Trophoblast cell (in vitro differentiated cells and primary cell): ENCODE measurements around the gene GALNT18.

Source experiments
- DNase-seq, 2 donors: peaks; one replicate each; pipeline ENCODE4 v3.0.0-alpha.2; 2016
- H2AFZ ChIP-seq: 2 replicates; pipeline ENCODE4 v1.6.1; 2013; ENCODE audit warnings: low read length, moderate library complexity, mild to moderate bottlenecking; ENCODE audit not compliant: insufficient read depth, poor library complexity
- H2AK5ac ChIP-seq: 2 replicates; pipeline ENCODE4 v1.6.1; 2013; ENCODE audit warnings: mild to moderate bottlenecking, low read length
- H2BK120ac ChIP-seq: 2 replicates; pipeline ENCODE4 v1.6.1; 2013; ENCODE audit warnings: low read length, mild to moderate bottlenecking, moderate library complexity; ENCODE audit not compliant: insufficient read depth, poor library complexity
- H2BK12ac ChIP-seq: 2 replicates; pipeline ENCODE4 v1.6.1; 2013; ENCODE audit warnings: mild to moderate bottlenecking, low read length, moderate library complexity
- H2BK5ac ChIP-seq: 2 replicates; pipeline ENCODE4 v1.6.1; 2013; ENCODE audit warnings: low read length, low read depth, moderate library complexity, mild to moderate bottlenecking; ENCODE audit not compliant: poor library complexity
- H3K14ac ChIP-seq: 2 replicates; pipeline ENCODE4 v1.6.1; 2013; ENCODE audit warnings: mild to moderate bottlenecking, low read length
- H3K18ac ChIP-seq: 2 replicates; pipeline ENCODE4 v1.6.1; 2013; ENCODE audit warnings: mild to moderate bottlenecking, low read length
- H3K23ac ChIP-seq: 2 replicates; pipeline ENCODE4 v1.6.1; 2013; ENCODE audit warnings: low read length
- H3K27ac ChIP-seq: 2 replicates; pipeline ENCODE4 v1.5.1; 2013; ENCODE audit warnings: low read depth, mild to moderate bottlenecking, inconsistent platforms, low read length, moderate library complexity
- H3K27me3 ChIP-seq: 2 replicates; pipeline ENCODE4 v1.6.1; 2013; ENCODE audit warnings: inconsistent platforms, mild to moderate bottlenecking, low read length, moderate library complexity; ENCODE audit not compliant: insufficient read depth
- H3K36me3 ChIP-seq, 2 experiments: 1 replicate in 1 of 2; 2 replicates in 1 of 2; pipeline ENCODE4 v1.6.1; 2013; ENCODE audit warnings: low read length in 2 of 2, mild to moderate bottlenecking in 2 of 2, moderate library complexity in 1 of 2; ENCODE audit not compliant: insufficient read depth in 2 of 2, control insufficient read depth in 1 of 2
- H3K4ac ChIP-seq: 2 replicates; pipeline ENCODE4 v1.6.1; 2013; ENCODE audit warnings: low read depth, mild to moderate bottlenecking, low read length, moderate library complexity
- H3K4me1 ChIP-seq, 2 experiments: 1 replicate in 1 of 2; 2 replicates in 1 of 2; pipeline ENCODE4 v1.6.1; 2013; ENCODE audit warnings: low read length in 2 of 2, mild to moderate bottlenecking in 2 of 2, moderate library complexity in 1 of 2; ENCODE audit not compliant: insufficient read depth in 2 of 2, control insufficient read depth in 1 of 2
- H3K4me2 ChIP-seq: 2 replicates; pipeline ENCODE4 v1.6.1; 2013; ENCODE audit warnings: inconsistent platforms, mild to moderate bottlenecking, low read length, moderate library complexity
- H3K4me3 ChIP-seq: 2 replicates; pipeline ENCODE4 v1.5.1; 2013; ENCODE audit warnings: mild to moderate bottlenecking, low read depth, low read length, inconsistent platforms
- H3K79me1 ChIP-seq: one replicate; pipeline ENCODE4 v1.6.1; 2013; ENCODE audit warnings: low read length
- H3K79me2 ChIP-seq: 2 replicates; pipeline ENCODE4 v1.6.1; 2013; ENCODE audit warnings: low read length, mild to moderate bottlenecking; ENCODE audit not compliant: control insufficient read depth, insufficient read depth, poor library complexity
- H3K9ac ChIP-seq: 2 replicates; pipeline ENCODE4 v1.6.1; 2013; ENCODE audit warnings: mild to moderate bottlenecking, low read length
- H3K9me3 ChIP-seq: 2 replicates; pipeline ENCODE4 v1.6.1; 2013; ENCODE audit warnings: low read depth, mild to moderate bottlenecking, control low read depth, inconsistent platforms, low read length; ENCODE audit not compliant: insufficient read depth
- H4K12ac ChIP-seq: 2 replicates; pipeline ENCODE4 v1.6.1; 2013; ENCODE audit warnings: low read depth, mild to moderate bottlenecking, low read length, moderate library complexity
- H4K8ac ChIP-seq: 2 replicates; pipeline ENCODE4 v1.6.1; 2013; ENCODE audit warnings: low read depth, mild to moderate bottlenecking, low read length, moderate library complexity
- H4K91ac ChIP-seq: one replicate; pipeline ENCODE4 v1.6.1; 2013; ENCODE audit warnings: low read depth, mild to moderate bottlenecking, low read length, moderate library complexity
- WGBS: extraction: QIAGEN DNeasy Blood & Tissue Kit; methylation state at CpG from one replicate; pipeline ENCODE4 v1.1.7; 2013; ENCODE audit warnings: missing lambda C conversion rate; ENCODE audit not compliant: insufficient read length, insufficient coverage; ENCODE audit errors: extremely low coverage; 5-methylcytosine and 5-hydroxymethylcytosine counted together

Gene GALNT18

GRCh38 chr11:11534981-11535380 lies 86.8 kb downstream of the GALNT18 start:
- Histone ChIP-seq H3K14ac (no peak overlapping the region), H3K18ac (no peak overlapping the region), H3K23ac (no peak overlapping the region), H4K91ac (no peak overlapping the region), H3K79me2 (no peaks in the 10 kb centered on the region), H2AK5ac (no peak overlapping the region), H3K4me2 (no peak overlapping the region), H2AFZ (no peak overlapping the region), H3K4me1 (peaks cover 5 to 7% of the 10 kb centered on the region in 2 experiments), H4K8ac (no peak overlapping the region), H3K27me3 (no peaks in the 10 kb centered on the region), H3K27ac (no peak overlapping the region), H2BK12ac (no peak overlapping the region), H4K12ac (no peak overlapping the region), H3K4ac (no peak overlapping the region), H3K36me3 (no peaks in the 10 kb centered on the region), H3K9ac (no peak overlapping the region), H2BK5ac (no peak overlapping the region), H2BK120ac (no peak overlapping the region), H3K4me3 (no peak overlapping the region), H3K9me3 (no peaks in the 10 kb centered on the region), H3K79me1 (no peaks in the 10 kb centered on the region)
- no CpG with 5 or more reads among the region's 4 CpGs for WGBS
- no peak for DNase-seq

GRCh38 chr11:11533751-11534150 lies 88.1 kb downstream of the GALNT18 start:
- Histone ChIP-seq H2BK12ac (no peak overlapping the region), H3K79me2 (no peaks in the 10 kb centered on the region), H3K18ac (no peak overlapping the region), H2AK5ac (no peak overlapping the region), H3K14ac (no peak overlapping the region), H3K4ac (no peak overlapping the region), H4K8ac (no peak overlapping the region), H3K27ac (no peak overlapping the region), H2AFZ (no peak overlapping the region), H3K79me1 (no peaks in the 10 kb centered on the region), H2BK5ac (no peak overlapping the region), H4K12ac (no peak overlapping the region), H3K9ac (no peak overlapping the region), H3K4me1 (peaks cover 5 to 7% of the 10 kb centered on the region in 2 experiments), H4K91ac (no peak overlapping the region), H3K27me3 (no peaks in the 10 kb centered on the region), H3K9me3 (no peaks in the 10 kb centered on the region), H2BK120ac (no peak overlapping the region), H3K36me3 (no peaks in the 10 kb centered on the region), H3K23ac (no peak overlapping the region), H3K4me3 (no peak overlapping the region), H3K4me2 (no peak overlapping the region)
- no CpG with 5 or more reads among the region's 7 CpGs for WGBS
- DNase-seq = no peak

GRCh38 chr11:11533057-11533456 lies 88.7 kb downstream of the GALNT18 start:
- H3K23ac ChIP-seq = no peak overlapping the region
- H3K79me2 ChIP-seq = no peaks in the 10 kb centered on the region
- H3K14ac ChIP-seq = no peak overlapping the region
- H3K9ac ChIP-seq = no peak overlapping the region
- no CpG with 5 or more reads among the region's 2 CpGs for WGBS
- DNase-seq = no peak
- H3K18ac ChIP-seq = no peak overlapping the region
- H3K27me3 ChIP-seq = no peaks in the 10 kb centered on the region
- no peak overlapping the region for H2AK5ac ChIP-seq
- H2BK12ac ChIP-seq = no peak overlapping the region
- no peak overlapping the region for H3K4ac ChIP-seq
- no peak overlapping the region for H3K27ac ChIP-seq
- no peaks in the 10 kb centered on the region for H3K79me1 ChIP-seq
- H3K36me3 ChIP-seq = no peaks in the 10 kb centered on the region
- H4K12ac ChIP-seq = no peak overlapping the region
- no peak overlapping the region for H3K4me3 ChIP-seq
- no peak overlapping the region for H4K8ac ChIP-seq
- no peak overlapping the region for H2AFZ ChIP-seq
- peaks cover 5 to 7% of the 10 kb centered on the region in 2 experiments for H3K4me1 ChIP-seq
- no peak overlapping the region for H2BK120ac ChIP-seq
- H2BK5ac ChIP-seq = no peak overlapping the region
- no peak overlapping the region for H4K91ac ChIP-seq
- no peak overlapping the region for H3K4me2 ChIP-seq
- no peaks in the 10 kb centered on the region for H3K9me3 ChIP-seq

GRCh38 chr11:11532574-11532973 lies 89.2 kb downstream of the GALNT18 start:
- H3K9me3 ChIP-seq = no peaks in the 10 kb centered on the region
- no peak overlapping the region for H4K91ac ChIP-seq
- no peaks in the 10 kb centered on the region for H3K27me3 ChIP-seq
- H3K79me2 ChIP-seq = no peaks in the 10 kb centered on the region
- H2AFZ ChIP-seq = no peak overlapping the region
- peaks cover 5 to 7% of the 10 kb centered on the region in 2 experiments for H3K4me1 ChIP-seq
- H3K14ac ChIP-seq = no peak overlapping the region
- no peak overlapping the region for H3K4me2 ChIP-seq
- H3K18ac ChIP-seq = no peak overlapping the region
- no peak overlapping the region for H2BK120ac ChIP-seq
- no peak overlapping the region for H4K8ac ChIP-seq
- no peak overlapping the region for H2AK5ac ChIP-seq
- H3K4ac ChIP-seq = no peak overlapping the region
- DNase-seq = no peak
- H2BK5ac ChIP-seq = no peak overlapping the region
- H3K36me3 ChIP-seq = no peaks in the 10 kb centered on the region
- no peak overlapping the region for H3K9ac ChIP-seq
- H3K79me1 ChIP-seq = no peaks in the 10 kb centered on the region
- H4K12ac ChIP-seq = no peak overlapping the region
- H3K27ac ChIP-seq = no peak overlapping the region
- H3K4me3 ChIP-seq = no peak overlapping the region
- H3K23ac ChIP-seq = no peak overlapping the region
- H2BK12ac ChIP-seq = no peak overlapping the region
- WGBS = no CpG with 5 or more reads among the region's 2 CpGs
